Type B pancreatic cell (in vitro differentiated cells): ENCODE results near the gene MAPK8. TPM values are rescaled to one million over a fixed set of nuclear protein-coding genes. Genes with fewer than 3 reads are reported as not detected.

Experiments
- DNase-seq: peaks from one replicate; pipeline ENCODE4 v3.0.0; 2021; ENCODE audit warnings: mixed read lengths; ENCODE audit not compliant: unreplicated experiment; ENCODE audit errors: extremely low spot score
- H3K27ac Mint-ChIP-seq: 2 replicates; pipeline ENCODE4 v1.8.0; 2021; ENCODE audit warnings: mild to moderate bottlenecking, mixed read lengths
- H3K27me3 Mint-ChIP-seq: 2 replicates; pipeline ENCODE4 v1.8.0; 2021; ENCODE audit warnings: mixed read lengths
- H3K36me3 Mint-ChIP-seq: 2 replicates; pipeline ENCODE4 v1.8.0; 2021; ENCODE audit warnings: mixed read lengths
- H3K4me1 Mint-ChIP-seq: one replicate; pipeline ENCODE4 v1.8.0; 2021; ENCODE audit warnings: mixed read lengths; ENCODE audit not compliant: unreplicated experiment
- H3K4me3 Mint-ChIP-seq: 2 replicates; pipeline ENCODE4 v1.8.0; 2021; ENCODE audit warnings: mild to moderate bottlenecking, mixed read lengths
- H3K9me3 Mint-ChIP-seq: 2 replicates; pipeline ENCODE4 v1.8.0; 2021; ENCODE audit warnings: mixed read lengths
- total RNA-seq: library from RNA; stranded (reverse); gene quantifications from 2 replicates; pipeline ENCODE4 v1.2.1, GENCODE V29; 2021; ENCODE audit warnings: low replicate concordance
- TF ChIP-seq, protein P1 (sequence below): fragments of 200-600 bp; sonication (generic); conservative IDR thresholded peaks from 2 replicates; pipeline ENCODE4 v1.5.0; 2021; ENCODE audit warnings: antibody characterized with exemption, mild to moderate bottlenecking

MAPK8 gene
- total RNA-seq, 1 donor from 2014 or later: 48.4 TPM

DNA sequence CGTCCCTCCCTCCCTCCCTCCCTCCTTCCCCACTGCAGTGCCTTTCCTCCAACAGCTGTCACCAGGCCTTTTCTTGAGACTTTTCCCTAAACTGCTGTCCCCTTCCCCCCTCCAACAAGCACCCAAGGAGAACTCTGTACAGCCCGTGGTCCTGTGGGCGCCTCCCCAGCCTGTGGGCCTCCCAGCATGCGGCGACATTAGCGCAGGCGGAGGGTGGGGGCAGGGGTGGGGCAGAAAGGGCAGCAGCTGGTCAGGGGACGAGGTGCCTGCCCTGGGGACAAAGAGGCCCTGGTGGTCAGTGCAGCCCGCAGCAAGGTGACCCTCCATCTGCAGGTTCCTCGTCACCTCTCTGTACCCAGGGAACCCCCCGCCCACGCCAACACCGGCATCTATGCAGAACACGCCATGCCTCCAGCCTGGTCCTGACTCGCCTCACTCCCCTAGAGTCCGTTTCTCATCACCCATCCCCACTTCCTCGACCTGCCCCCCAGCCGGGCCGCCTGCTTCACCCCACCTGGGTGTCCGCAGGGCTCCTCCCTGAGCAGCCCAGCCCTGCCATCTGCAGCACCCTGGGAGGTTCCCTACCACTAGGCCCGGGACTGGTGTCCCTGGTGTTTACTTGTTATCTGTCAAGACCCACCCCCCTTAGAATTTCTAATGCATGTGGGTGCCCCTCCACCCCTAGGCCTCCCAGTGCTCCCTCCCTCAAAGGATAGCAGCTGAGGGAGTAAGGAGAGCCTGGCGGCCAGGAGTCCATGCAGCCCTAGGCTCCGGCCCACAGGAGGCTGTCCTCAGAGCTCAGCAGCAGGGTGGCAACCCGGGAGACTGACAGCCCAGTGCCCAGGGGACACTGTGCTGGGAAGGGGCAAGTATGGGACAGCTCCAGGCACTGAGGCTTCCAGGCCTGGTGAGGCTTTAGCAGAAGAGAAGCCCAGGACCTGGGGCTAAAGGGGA, 150.6 kb downstream of the MAPK8 start:
- Mint-ChIP-seq H3K36me3 (no peaks in the 10 kb centered on the region), H3K9me3 (no peaks in the 10 kb centered on the region), H3K27ac (no peak overlapping the region), H3K27me3 (no peaks in the 10 kb centered on the region), H3K4me1 (no peaks in the 10 kb centered on the region), H3K4me3 (no peak overlapping the region)
- peak; percentile 65 for DNase-seq
- TF ChIP-seq, protein P1, sequence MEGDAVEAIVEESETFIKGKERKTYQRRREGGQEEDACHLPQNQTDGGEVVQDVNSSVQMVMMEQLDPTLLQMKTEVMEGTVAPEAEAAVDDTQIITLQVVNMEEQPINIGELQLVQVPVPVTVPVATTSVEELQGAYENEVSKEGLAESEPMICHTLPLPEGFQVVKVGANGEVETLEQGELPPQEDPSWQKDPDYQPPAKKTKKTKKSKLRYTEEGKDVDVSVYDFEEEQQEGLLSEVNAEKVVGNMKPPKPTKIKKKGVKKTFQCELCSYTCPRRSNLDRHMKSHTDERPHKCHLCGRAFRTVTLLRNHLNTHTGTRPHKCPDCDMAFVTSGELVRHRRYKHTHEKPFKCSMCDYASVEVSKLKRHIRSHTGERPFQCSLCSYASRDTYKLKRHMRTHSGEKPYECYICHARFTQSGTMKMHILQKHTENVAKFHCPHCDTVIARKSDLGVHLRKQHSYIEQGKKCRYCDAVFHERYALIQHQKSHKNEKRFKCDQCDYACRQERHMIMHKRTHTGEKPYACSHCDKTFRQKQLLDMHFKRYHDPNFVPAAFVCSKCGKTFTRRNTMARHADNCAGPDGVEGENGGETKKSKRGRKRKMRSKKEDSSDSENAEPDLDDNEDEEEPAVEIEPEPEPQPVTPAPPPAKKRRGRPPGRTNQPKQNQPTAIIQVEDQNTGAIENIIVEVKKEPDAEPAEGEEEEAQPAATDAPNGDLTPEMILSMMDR: no peak

DNA sequence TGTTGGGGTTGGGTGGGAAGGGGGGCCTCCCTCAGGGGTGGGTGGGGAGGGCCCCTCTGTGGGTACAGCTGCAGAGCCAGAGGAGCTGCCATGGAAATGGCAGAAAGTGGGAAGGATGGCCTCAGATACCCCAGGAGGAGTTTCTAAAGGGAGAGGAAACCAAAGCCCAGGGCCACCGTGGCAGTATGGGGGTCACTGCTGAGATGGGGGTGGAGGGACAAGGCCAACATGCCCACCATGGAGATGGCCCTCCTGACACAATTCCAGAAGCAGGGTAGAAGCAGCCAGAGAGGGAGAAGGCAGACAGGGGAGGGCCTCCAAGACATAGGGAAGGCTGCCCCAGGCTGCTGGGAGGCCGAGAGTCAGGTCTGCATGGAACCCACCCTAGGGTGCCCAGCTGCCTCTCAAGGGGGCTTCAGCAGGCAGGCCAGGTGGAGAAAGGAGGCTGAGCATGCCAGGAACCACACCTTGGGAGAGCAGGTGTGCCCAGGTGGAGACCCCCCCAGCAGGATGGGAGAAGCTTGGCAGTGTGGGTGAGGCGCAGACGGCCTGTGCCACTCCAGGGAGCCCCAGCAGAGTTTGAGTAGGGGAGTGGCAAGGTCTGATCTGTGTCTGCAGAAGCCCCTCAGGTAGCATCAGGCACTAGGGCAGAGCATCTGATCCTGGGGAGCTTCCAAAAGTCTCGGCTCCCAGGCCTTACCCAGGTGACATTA, 151.6 kb downstream of the MAPK8 start:
- DNase-seq: no peak
- H3K4me1 Mint-ChIP-seq: no peaks in the 10 kb centered on the region
- H3K27me3 Mint-ChIP-seq: no peaks in the 10 kb centered on the region
- TF ChIP-seq, protein P1: no peak
- no peak overlapping the region for H3K4me3 Mint-ChIP-seq
- H3K9me3 Mint-ChIP-seq: no peaks in the 10 kb centered on the region
- H3K36me3 Mint-ChIP-seq: no peaks in the 10 kb centered on the region
- H3K27ac Mint-ChIP-seq: no peak overlapping the region

DNA sequence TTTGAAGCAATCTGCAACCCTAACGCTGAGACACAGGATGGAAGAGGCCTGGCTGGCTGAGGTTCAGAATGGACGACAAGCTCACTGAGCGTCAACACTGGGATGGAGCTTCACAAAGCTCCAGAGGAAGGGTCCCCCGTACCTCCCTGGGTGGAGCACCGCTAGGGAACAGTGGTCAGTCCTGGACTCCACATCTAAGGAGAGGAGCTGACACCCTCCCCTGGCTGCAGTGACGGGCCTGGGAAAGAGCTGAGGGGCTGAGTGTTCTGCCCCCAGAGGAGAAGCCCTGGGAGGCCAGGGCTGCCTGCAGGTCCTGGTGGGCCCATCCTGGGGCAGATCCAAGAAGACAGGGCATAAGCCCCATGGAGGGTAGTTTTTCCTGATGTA, 152.2 kb downstream of the MAPK8 start:
- TF ChIP-seq, protein P1: no peak
- Mint-ChIP-seq H3K4me1 (peaks cover 2% of the 10 kb centered on the region), H3K9me3 (no peaks in the 10 kb centered on the region), H3K27me3 (no peaks in the 10 kb centered on the region), H3K36me3 (no peaks in the 10 kb centered on the region), H3K4me3 (no peak overlapping the region), H3K27ac (no peak overlapping the region)
- no peak for DNase-seq

DNA sequence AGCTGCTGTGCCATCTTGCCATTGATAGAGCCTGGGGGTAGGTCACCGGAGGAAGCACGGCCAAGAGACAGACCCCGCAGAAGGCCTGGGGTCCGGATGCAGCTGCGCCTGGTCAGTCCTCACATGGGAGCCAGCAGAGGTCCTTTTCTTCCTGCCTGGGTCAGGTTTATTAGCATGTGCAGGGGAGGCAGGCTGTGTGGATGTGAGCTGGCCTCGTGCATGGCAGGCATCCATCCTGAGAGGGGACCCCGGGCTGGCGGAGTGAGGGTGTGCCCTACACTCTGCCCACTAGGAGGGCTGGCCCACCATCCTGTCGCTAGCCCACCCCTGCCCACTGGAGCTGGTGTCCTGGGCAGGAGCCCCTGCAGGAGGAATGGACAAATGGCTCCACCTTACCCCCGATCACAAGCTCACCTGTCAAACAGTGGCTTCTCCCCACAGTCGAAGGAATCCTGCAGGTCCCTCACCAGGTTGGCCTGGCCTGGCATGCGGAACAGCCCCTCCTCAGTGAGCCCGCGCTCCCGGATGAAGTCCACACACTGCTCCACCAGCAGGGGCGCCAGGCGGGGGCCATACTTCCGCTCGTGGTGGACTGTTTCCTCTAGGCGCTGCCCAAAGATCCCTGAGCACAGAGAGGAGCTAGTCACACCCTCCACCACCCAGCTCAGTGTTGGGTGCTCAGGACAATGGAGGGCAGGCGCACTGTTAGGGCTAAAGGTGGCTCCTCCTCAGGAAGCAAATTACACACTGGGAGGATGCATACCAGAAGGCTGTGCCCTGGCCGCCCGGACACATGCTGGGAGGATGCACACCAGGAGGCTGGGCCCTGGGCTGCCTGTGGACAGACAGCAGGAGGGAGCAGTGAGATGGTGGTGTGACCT, 153.0 kb downstream of the MAPK8 start:
- H3K4me3 Mint-ChIP-seq: no peak overlapping the region
- H3K9me3 Mint-ChIP-seq: no peaks in the 10 kb centered on the region
- H3K4me1 Mint-ChIP-seq: peaks cover 9% of the 10 kb centered on the region
- H3K36me3 Mint-ChIP-seq: no peaks in the 10 kb centered on the region
- TF ChIP-seq, protein P1: no peak
- no peaks in the 10 kb centered on the region for H3K27me3 Mint-ChIP-seq
- DNase-seq: peak; percentile 62
- H3K27ac Mint-ChIP-seq: no peak overlapping the region

DNA sequence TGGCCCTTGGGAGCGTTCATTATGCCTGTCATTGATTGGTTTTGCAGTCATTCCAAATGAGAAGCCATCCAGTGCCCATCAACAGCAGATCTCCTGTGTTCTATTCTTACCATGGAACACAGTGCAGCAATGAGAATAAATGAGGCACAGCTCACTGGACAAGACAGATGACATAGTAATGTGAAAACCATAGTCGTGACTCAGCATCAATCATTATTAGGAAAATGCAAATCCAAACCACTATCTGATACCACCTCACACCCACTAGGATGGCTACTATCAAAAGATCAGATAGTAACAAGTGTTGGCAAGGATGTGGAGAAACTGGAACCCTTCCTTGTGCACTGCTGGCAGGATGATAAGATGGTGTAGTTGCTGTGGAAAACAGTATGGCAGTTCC, 153.7 kb downstream of the MAPK8 start:
- Mint-ChIP-seq H3K27ac (no peak overlapping the region), H3K9me3 (no peaks in the 10 kb centered on the region), H3K4me3 (no peak overlapping the region)

More for the DNA sequence above, 153.7 kb downstream of the MAPK8 start:
- Mint-ChIP-seq H3K27me3 (no peaks in the 10 kb centered on the region), H3K4me1 (peaks cover 9% of the 10 kb centered on the region), H3K36me3 (no peaks in the 10 kb centered on the region)
- TF ChIP-seq, protein P1: no peak
- DNase-seq: no peak
